ENCODE data around the gene STK17A. TPM values are rescaled to one million over a fixed set of nuclear protein-coding genes. Genes with fewer than 3 reads are reported as not detected.

Gene STK17A
- total and polyA plus RNA-seq, 2 of the 8 experiments (the other 6 are each of a cell fraction or from before 2014, with no cell fraction given): 2.2 to 12.2 TPM

GRCh38 chr7:43546231-43546630, 36.7 kb upstream of the STK17A start:
- Histone ChIP-seq H3K23me2 (ENCODE audit: low read depth, low read length) (no peaks in the 10 kb centered on the region), H3K79me2 (ENCODE audit: control insufficient read depth in 1 of 2, insufficient read depth in 2 of 2, low read length in 2 of 2) (no peaks in the 10 kb centered on the region), H4K5ac (ENCODE audit: insufficient read length, low read depth, low read length) (no peak overlapping the region), H4K91ac (replicated peaks; ENCODE audit: insufficient read length, low read length) (no peak overlapping the region), H3K23ac (ENCODE audit: insufficient read length) (no peak overlapping the region), H3K14ac (ENCODE audit: insufficient read length) (no peak overlapping the region), H3K9ac (replicated peaks in 1 of 4; ENCODE audit: extremely low read depth in 1 of 4, low read depth in 3 of 4, low read length in 3 of 4) (no peak overlapping the region), H3K4me2 (ENCODE audit: insufficient read depth in 1 of 2, low read depth in 2 of 2, low read length in 2 of 2) (no peak overlapping the region), H2BK15ac (ENCODE audit: low read length) (no peak overlapping the region), H3K4me3 (ENCODE audit: extremely low read depth in 1 of 4, insufficient read depth in 2 of 4, low read depth in 3 of 4, low read length in 4 of 4) (no peak overlapping the region), H3K4me1 (replicated peaks in 1 of 4; ENCODE audit: control insufficient read depth in 3 of 4, insufficient read depth in 4 of 4, low read length in 3 of 4) (no peaks in the 10 kb centered on the region), H2BK20ac (ENCODE audit: low read length) (no peak overlapping the region), H2BK12ac (ENCODE audit: low read depth, low read length) (no peak overlapping the region), H2BK120ac (replicated peaks; ENCODE audit: low read depth, low read length) (no peak overlapping the region), H2AFZ (ENCODE audit: low read length) (no peak overlapping the region), H3K36me3 (ENCODE audit: control insufficient read depth in 2 of 4, insufficient read depth in 4 of 4, low read length in 3 of 4) (no peaks in the 10 kb centered on the region), H3K79me1 (ENCODE audit: low read depth, low read length) (no peaks in the 10 kb centered on the region), H3K27me3 (replicated peaks in 1 of 4; ENCODE audit: control insufficient read depth in 3 of 4, extremely low read depth in 1 of 4, insufficient read depth in 3 of 4, low read length in 3 of 4) (no peaks in the 10 kb centered on the region), H3K56ac (replicated peaks; ENCODE audit: insufficient read length, low read depth, low read length) (no peak overlapping the region), H2BK5ac (ENCODE audit: low read depth, low read length) (no peak overlapping the region), H4K8ac (ENCODE audit: extremely low read depth, insufficient read depth, low read length) (no peak overlapping the region), H3K27ac (ENCODE audit: low read depth, low read length) (no peak overlapping the region), H3K4ac (replicated peaks; ENCODE audit: insufficient read length, low read depth, low read length) (no peak overlapping the region), H2AK5ac (ENCODE audit: low read depth, low read length) (no peak overlapping the region), H3K9me3 (ENCODE audit: insufficient read depth in 2 of 2, low read depth in 1 of 2, low read length in 1 of 2) (no peaks in the 10 kb centered on the region), H3K18ac (ENCODE audit: extremely low read depth, low read length) (no peak overlapping the region), H4K20me1 (replicated peaks in 1 of 2; ENCODE audit: control insufficient read depth in 1 of 2, insufficient read depth in 2 of 2, low read length in 2 of 2) (no peaks in the 10 kb centered on the region)
- ChIA-PET POLR2A (ENCODE audit: partially characterized antibody) (no interaction called here), CTCF (ENCODE audit: partially characterized antibody) (no interaction called here)
- DNase-seq (ENCODE audit: low read depth in 1 of 2, low spot score in 2 of 2) (no peak), FAIRE-seq (no peak)
- TF ChIP-seq ZNF274 (IDR thresholded peaks at IDR 0.05; ENCODE audit: borderline replicate concordance, extremely low read depth, low read length) (no peak), FOSL1 (IDR thresholded peaks at IDR 0.05; ENCODE audit: insufficient read depth, low read depth, low read length) (no peak), CTCF (IDR thresholded peaks at IDR 0.05; ENCODE audit: control extremely low read depth in 1 of 3, insufficient read depth in 1 of 3, low read depth in 1 of 3, low read length in 3 of 3) (no peak), SAP30 (IDR thresholded peaks at IDR 0.05; ENCODE audit: insufficient read depth, insufficient replicate concordance, low read length) (no peak), JUND (IDR thresholded peaks at IDR 0.05; ENCODE audit: low read length) (no peak), PHF8 (conservative IDR thresholded peaks at IDR 0.05; ENCODE audit: low read depth, low read length) (no peak)
